OCI-LY7 (cell line): ENCODE data around the gene CFAP119. TPM values are rescaled to one million over a fixed set of nuclear protein-coding genes. Genes with fewer than 3 reads are reported as not detected.
"Not testable (repeated sequence)": the region's sequence is repeated elsewhere in the genome, so short reads cannot be mapped to it uniquely, and the experiment has no call there.

Experiments
- Bru-seq: library from RNA; stranded (reverse); fragments of 400-500 nt; gene quantifications from one replicate; lab custom pipeline; 2021; lab: Mats Ljungman, UMichigan
- BruChase-seq, 2 experiments: library from RNA; stranded (reverse); fragments of 400-500 nt; gene quantifications; one replicate each; lab custom pipeline; 2021; lab: Mats Ljungman, UMichigan
- BruUV-seq: library from RNA; stranded (reverse); fragments of 400-500 nt; replicated peaks from 2 replicates; lab custom pipeline; 2021; lab: Mats Ljungman, UMichigan
- CTCF ChIA-PET: fragments of 300-600 bp; sonication (Branson Sonifier 250); formaldehyde crosslinking; loops from one replicate; lab custom pipeline; 2022; ENCODE audit warnings: antibody characterized with exemption; ENCODE audit not compliant: unreplicated experiment; lab: Charles Lee
- POLR2A ChIA-PET: fragments of 300-600 bp; sonication (Branson Sonifier 250); formaldehyde crosslinking; loops from one replicate; lab custom pipeline; 2022; ENCODE audit warnings: antibody characterized with exemption; lab: Charles Lee
- DNase-seq: peaks from one replicate; pipeline ENCODE4 v3.0.0-alpha.2; 2015; ENCODE audit warnings: low spot score
- H2AFZ ChIP-seq: fragments of 200-600 bp; sonication (generic), shearing (Covaris generic); 2 replicates; pipeline ENCODE4 v1.6.1; 2014; ENCODE audit warnings: mild to moderate bottlenecking, antibody characterized with exemption, low read length, moderate library complexity
- H3K27ac ChIP-seq: fragments of 200-600 bp; sonication (generic); 2 replicates; pipeline ENCODE4 v1.5.1; 2014; ENCODE audit warnings: mixed run types, low read depth, mild to moderate bottlenecking, moderate library complexity, low read length, inconsistent platforms; ENCODE audit not compliant: poor library complexity, severe bottlenecking
- H3K36me3 ChIP-seq: fragments of 200-600 bp; sonication (generic); 2 replicates; pipeline ENCODE4 v1.6.1; 2014; ENCODE audit warnings: mild to moderate bottlenecking, antibody characterized with exemption, low read length, moderate library complexity, mixed read lengths; ENCODE audit not compliant: insufficient read depth
- H3K4me1 ChIP-seq: fragments of 200-600 bp; sonication (generic); 2 replicates; pipeline ENCODE4 v1.5.1; 2014; ENCODE audit warnings: mild to moderate bottlenecking, low read length; ENCODE audit not compliant: insufficient read depth, poor library complexity, severe bottlenecking
- H3K4me2 ChIP-seq: fragments of 200-600 bp; sonication (generic); 2 replicates; pipeline ENCODE4 v1.6.1; 2014; ENCODE audit warnings: mild to moderate bottlenecking, low read length
- H3K4me3 ChIP-seq: fragments of 200-600 bp; sonication (generic); 2 replicates; pipeline ENCODE4 v1.5.1; 2014; ENCODE audit warnings: mild to moderate bottlenecking, low read depth, low read length; ENCODE audit not compliant: poor library complexity, severe bottlenecking
- H3K79me2 ChIP-seq: fragments of 200-600 bp; sonication (generic); 2 replicates; pipeline ENCODE4 v1.6.1; 2016; ENCODE audit warnings: low read depth, mild to moderate bottlenecking, low read length, moderate library complexity, mixed read lengths; ENCODE audit not compliant: insufficient read depth
- H3K9me2 ChIP-seq: fragments of 200-600 bp; sonication (generic); 2 replicates; pipeline ENCODE4 v1.6.1; 2016; ENCODE audit warnings: mild to moderate bottlenecking, low read length, mixed read lengths; ENCODE audit not compliant: insufficient read depth
- H3K9me3 ChIP-seq: fragments of 200-600 bp; sonication (generic); 2 replicates; pipeline ENCODE4 v1.6.1; 2014; ENCODE audit warnings: mild to moderate bottlenecking, mixed run types, low read length, mixed read lengths
- H4K20me1 ChIP-seq: fragments of 200-600 bp; sonication (generic); 2 replicates; pipeline ENCODE4 v1.6.1; 2014; ENCODE audit warnings: mild to moderate bottlenecking, antibody characterized with exemption, low read length, moderate library complexity, mixed read lengths; ENCODE audit not compliant: insufficient read depth
- CTCF ChIP-seq: fragments of 200-600 bp; sonication (generic); conservative IDR thresholded peaks from 2 replicates; pipeline ENCODE4 v1.5.1; 2014; ENCODE audit warnings: mild to moderate bottlenecking, antibody characterized with exemption, low read length, moderate library complexity, mixed read lengths
- EZH2phosphoT487 ChIP-seq: fragments of 200-600 bp; sonication (generic); IDR thresholded peaks from 2 replicates; pipeline ENCODE4 v1.6.1; 2018; ENCODE audit warnings: low read depth, borderline replicate concordance, mild to moderate bottlenecking, mixed run types, antibody characterized with exemption, low read length, moderate library complexity, mixed read lengths
- intact Hi-C: fragments of 100-400 bp; cut with micrococcal nuclease; formaldehyde crosslinking; loops from one replicate; pipeline ENCODE4 v1.10.0; 2022; ENCODE audit not compliant: unreplicated experiment
- long read RNA-seq: library from polyadenylated mRNA; stranded (forward); transcript quantifications from one replicate; pipeline ENCODE4 v2.0.0, GENCODE V29; 2022
- total RNA-seq, 2 experiments: library from RNA; depleted of rRNA in 1 of 2; stranded (reverse); fragments of >200 nt in 1 of 2; shearing (Covaris generic) in 1 of 2; gene quantifications; 2 replicates each; pipeline ENCODE4 v1.2.3, GENCODE V29; 2014 to 2022

The CFAP119 gene
- total RNA-seq (2014; rRNA removed; shearing (Covaris generic)) (20.7 and 27.4 TPM in 2 replicates), total RNA-seq (2022) (25.0 and 27.4 TPM in 2 replicates), Bru-seq, nascent RNA (percentile 53 among the genes with signal in this experiment), BruChase-seq, experiment 1, labeled RNA remaining after a 6-hour chase (percentile 48 among the genes with signal in this experiment), BruChase-seq, experiment 2, labeled RNA remaining after a 2-hour chase (percentile 49 among the genes with signal in this experiment)
- long read RNA-seq, partial matches to known transcripts = 4 of 28 reads
- long read RNA-seq, other reads (novel, unspliced or antisense) = 19 of 28 reads

- Histone ChIP-seq H2AFZ (peak within 1 kb of the TSS; percentile 65; the same call in 1 of the 2 replicates), H3K4me2 (peak within 1 kb of the TSS; percentile 95), H3K9me2 (no peaks in the 10 kb centered on the region), H3K79me2 (peaks cover 20% of the 10 kb centered on the region; the same call in 1 of the 2 replicates), H3K9me3 (no peaks in the 10 kb centered on the region), H3K4me1 (peaks cover 50% of the 10 kb centered on the region), H3K27ac (peak within 1 kb of the TSS; percentile 57), H4K20me1 (no peaks in the 10 kb centered on the region), H3K4me3 (peak within 1 kb of the TSS; percentile 84), H3K36me3 (peaks cover 70% of the 10 kb centered on the region)
- TSS peak; percentile 82 for BruUV-seq
- ChIA-PET POLR2A (interaction anchor here (0.6 to 1.0 kb wide), 2 partner anchors 14 to 107 kb away, joined by 4 to 5 read pairs; partner anchors contain the start of gene PHKG2), CTCF (no interaction called here)
- no peak for TF ChIP-seq CTCF
- no peak for TF ChIP-seq EZH2phosphoT487
- intact Hi-C loops = loop anchor here (1.0 to 2.0 kb wide), 3 partner anchors 13 to 160 kb away; partner anchors contain the start of genes FBRS and PHKG2
- DNase-seq = peak; percentile 93
These were observed at the start of gene CFAP119, which contains the start of gene RNF40 for GRCh38 chr16:30761928-30762902. CFAP119 (minus strand) TSS chr16:30762062; CDS start chr16:30761748, 314 bp downstream. RNF40 (plus strand) TSS chr16:30762322; CDS start chr16:30762546, 224 bp downstream.

- BruUV-seq, H2AFZ ChIP-seq, POLR2A ChIA-PET, H3K4me3 ChIP-seq, intact Hi-C loops, H3K79me2 ChIP-seq, H3K27ac ChIP-seq, H3K4me1 ChIP-seq, H3K9me2 ChIP-seq, H3K36me3 ChIP-seq, DNase-seq, H4K20me1 ChIP-seq, H3K4me2 ChIP-seq, CTCF ChIA-PET, H3K9me3 ChIP-seq: not testable (repeated sequence)
These were observed 47.8 kb upstream of the CFAP119 start for GRCh38 chr16:30809675-30810074.

GRCh38 chr16:30808890-30809426, 47.1 kb upstream of the CFAP119 start:
- H4K20me1 ChIP-seq, H2AFZ ChIP-seq, H3K9me2 ChIP-seq, H3K27ac ChIP-seq, CTCF ChIA-PET, H3K4me1 ChIP-seq, BruUV-seq, H3K4me3 ChIP-seq, intact Hi-C loops, H3K9me3 ChIP-seq, H3K36me3 ChIP-seq, H3K79me2 ChIP-seq, DNase-seq, H3K4me2 ChIP-seq: not testable (repeated sequence)
- POLR2A ChIA-PET = interaction anchor here (0.6 kb wide), 1 partner anchor 331 kb away, joined by 3 read pairs; no protein-coding TSS in a partner anchor
